C4-2B (cell line): Measurements from ENCODE around the gene STYXL2.

Experiments
- H3K27ac ChIP-seq: fragments of 450-650 bp; 2 replicates; pipeline ENCODE4 v1.5.1; 2017
- CTCF ChIP-seq: fragments of 450-650 bp; conservative IDR thresholded peaks from 2 replicates; pipeline ENCODE4 v1.5.1; 2017; ENCODE audit warnings: mild to moderate bottlenecking
- ZFX ChIP-seq: fragments of 450-650 bp; IDR thresholded peaks from 2 replicates; pipeline ENCODE4 v1.6.1; 2017

The STYXL2 gene

DNA sequence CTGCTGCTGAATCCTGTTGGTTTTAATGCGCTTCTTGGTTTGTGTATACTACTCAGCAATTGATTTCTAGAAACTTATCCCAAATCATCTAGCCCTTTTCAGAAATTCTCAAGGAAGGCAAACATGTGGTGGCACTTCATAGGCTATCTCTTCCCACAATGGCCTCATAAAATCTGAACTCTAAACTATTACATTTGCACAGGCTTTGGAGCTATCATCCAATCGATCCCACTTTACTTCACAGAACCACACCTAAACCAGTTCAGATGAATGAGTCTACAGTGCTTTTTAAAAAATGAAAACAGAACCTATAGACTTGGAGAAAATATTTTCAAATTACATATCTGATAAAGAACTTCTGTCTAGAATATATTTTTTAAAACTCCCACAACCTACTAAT, 6.9 kb downstream of the STYXL2 start:
- H3K27ac ChIP-seq, result no peak overlapping the region
- TF ChIP-seq ZFX, result no peak
- TF ChIP-seq CTCF, result no peak

GRCh38 chr1:167101754-167102153, 7.9 kb downstream of the STYXL2 start:
- H3K27ac ChIP-seq, result no peak overlapping the region
- TF ChIP-seq ZFX, result no peak
- TF ChIP-seq CTCF, result no peak

DNA sequence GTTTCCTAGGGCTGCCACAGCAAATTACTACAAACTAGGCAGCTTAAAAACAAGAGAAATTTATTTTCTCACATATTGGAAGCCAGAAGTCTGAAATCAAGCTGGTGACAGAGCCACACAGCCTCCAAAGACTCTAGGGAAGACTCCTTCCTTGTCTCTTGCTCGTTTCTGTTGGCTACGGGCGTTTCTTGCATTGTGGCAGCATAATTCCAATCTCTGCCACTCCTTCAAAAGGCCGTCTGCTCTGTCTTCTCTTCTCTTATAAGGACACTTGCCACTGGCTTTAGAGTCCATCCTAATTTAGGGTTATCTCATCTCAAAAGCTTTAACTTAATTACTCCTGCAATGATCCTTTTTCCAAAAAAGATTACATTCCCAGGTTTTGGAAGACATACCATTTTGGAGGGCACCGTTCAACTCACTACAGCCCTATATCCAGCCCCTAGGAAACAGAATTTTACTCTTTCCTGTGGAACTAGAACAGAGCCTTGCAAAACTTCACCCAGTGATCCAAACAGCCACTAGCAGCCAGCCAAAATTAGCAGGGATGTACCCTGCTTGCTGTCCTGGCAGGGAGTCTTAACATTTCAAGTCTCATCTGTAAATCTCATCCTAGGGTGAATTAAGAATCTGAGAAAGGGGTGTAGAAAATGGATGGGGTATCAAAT, 9.2 kb downstream of the STYXL2 start:
- H3K27ac ChIP-seq, result no peak overlapping the region
- TF ChIP-seq ZFX, result no peak
- TF ChIP-seq CTCF, result no peak

DNA sequence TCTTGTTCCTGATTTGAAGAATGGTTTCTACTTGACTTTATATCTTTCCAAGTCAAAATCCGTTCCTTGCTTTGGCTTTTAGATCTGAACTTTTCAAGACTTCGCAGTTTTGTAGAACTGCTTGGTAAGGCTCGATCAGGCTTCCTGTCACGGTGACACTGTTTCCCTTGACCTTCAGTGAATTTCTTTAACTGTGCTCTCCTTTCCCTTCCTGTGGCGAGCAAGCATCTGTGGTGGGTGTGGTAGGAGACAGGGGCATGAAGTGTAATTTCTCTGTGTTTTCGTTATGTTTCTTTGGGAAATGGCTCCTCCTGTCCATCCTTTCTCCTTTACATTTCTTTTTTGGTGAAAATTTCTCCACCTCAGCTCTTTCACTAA, 10.4 kb downstream of the STYXL2 start:
- no peak overlapping the region for H3K27ac ChIP-seq
- TF ChIP-seq CTCF, result no peak
- TF ChIP-seq ZFX, result no peak

DNA sequence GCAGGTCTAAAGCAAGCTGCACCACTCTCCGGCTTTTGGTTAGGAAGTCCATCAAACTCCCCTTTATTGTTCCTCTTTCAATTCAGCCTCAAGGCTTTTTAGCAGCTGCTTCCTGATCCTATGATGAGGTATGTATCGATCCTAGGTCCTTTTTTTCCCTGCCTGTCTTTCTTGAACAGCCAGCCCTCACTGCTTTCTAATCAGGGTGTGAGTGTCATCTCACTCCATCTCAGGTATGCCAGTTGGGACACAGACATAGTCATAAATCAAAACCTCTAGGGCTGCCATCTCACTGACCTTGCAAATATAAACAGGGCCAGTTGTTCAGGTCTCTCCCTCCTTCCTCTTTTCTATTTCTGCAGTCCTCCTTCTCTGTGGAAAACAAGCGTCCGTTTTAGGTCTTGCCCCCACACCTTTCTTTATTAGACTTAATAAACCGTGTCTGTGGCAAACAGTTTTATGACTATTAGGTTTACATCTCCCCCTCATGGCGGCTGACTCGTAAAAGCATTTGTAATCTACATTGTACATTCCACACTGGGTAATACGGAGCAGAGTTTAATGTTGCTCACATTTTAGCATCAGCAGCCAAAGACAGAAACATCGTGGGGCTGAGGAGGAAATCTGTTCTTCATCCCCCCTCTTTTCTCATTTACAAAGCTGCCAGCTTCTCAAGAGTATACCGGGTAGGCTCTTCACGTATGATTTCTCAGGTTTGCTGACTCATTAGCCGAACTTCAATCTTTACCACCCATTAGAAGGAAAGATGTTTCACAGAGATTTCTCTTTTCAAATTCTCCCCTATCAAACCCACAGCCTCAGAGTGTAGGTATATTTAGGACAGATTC, 11.6 kb downstream of the STYXL2 start:
- H3K27ac ChIP-seq, result no peak overlapping the region
- TF ChIP-seq CTCF, result no peak; the same call in 1 of the 2 replicates
- TF ChIP-seq ZFX, result no peak

DNA sequence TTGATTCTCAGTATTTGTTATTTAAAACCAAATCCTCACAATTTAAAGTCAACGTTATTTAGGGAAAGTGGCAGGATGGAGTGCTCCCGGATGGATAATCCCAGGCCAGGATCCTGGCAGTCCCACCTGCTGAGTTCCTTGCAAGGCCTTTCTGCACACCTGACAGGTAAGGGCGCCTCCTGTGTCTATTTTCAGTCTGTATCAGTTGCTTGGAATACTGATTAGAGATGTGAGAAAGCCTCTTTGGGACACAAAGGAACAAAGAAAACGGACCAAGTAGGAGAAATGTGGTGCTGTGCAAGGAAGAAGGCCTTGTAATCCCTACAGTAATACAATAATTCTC, 12.2 kb downstream of the STYXL2 start:
- no peak overlapping the region for H3K27ac ChIP-seq
- TF ChIP-seq CTCF (no peak; the same call in 1 of the 2 replicates), ZFX (no peak)

GRCh38 chr1:167107456-167107855, 13.6 kb downstream of the STYXL2 start:
- no peak overlapping the region for H3K27ac ChIP-seq
- TF ChIP-seq CTCF (no peak), ZFX (no peak)
